Uterus (tissue), 2 donors: ENCODE results near the gene HRK.

ENCODE experiments used
- POLR2A ChIP-seq, 2 donors: fragments of 450-650 bp; IDR thresholded peaks; one replicate each; pipeline ENCODE4 v1.6.1; 2016; ENCODE audit warnings: antibody characterized with exemption in 2 of 2, mild to moderate bottlenecking in 1 of 2, moderate library complexity in 1 of 2
- TF ChIP-seq, protein P1 (sequence below), 4 experiments: fragments of 200-600 bp in 2 of 4; fragments of 450-650 bp in 2 of 4; sonication (generic) in 2 of 4; IDR thresholded peaks; one replicate each; pipeline ENCODE4 v1.5.1; 2016 to 2019; ENCODE audit warnings: antibody characterized with exemption in 4 of 4, mild to moderate bottlenecking in 2 of 4, moderate library complexity in 1 of 4

DNA sequence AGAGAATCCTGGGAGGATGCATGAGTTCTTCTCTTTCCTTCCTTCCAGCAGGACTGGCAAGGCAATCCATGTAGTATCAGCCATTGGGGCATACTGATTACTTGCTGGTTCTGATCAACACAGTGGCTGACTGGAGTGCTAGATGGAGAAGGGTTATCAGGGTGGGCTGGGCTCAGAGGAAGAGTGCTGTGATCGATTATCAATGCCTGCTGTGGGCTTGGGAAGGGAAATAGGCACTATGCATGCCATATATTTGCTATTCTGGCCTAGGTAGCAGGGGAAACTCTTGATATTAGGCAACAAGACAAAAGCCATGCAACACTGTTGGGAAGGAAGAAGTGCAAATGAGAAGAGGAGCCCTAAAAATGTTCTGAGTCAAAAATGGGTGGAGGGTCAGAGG lies 45.8 kb downstream of the HRK start:
- no peak for TF ChIP-seq POLR2A (IDR thresholded peaks at IDR 0.05)
- TF ChIP-seq, protein P1, sequence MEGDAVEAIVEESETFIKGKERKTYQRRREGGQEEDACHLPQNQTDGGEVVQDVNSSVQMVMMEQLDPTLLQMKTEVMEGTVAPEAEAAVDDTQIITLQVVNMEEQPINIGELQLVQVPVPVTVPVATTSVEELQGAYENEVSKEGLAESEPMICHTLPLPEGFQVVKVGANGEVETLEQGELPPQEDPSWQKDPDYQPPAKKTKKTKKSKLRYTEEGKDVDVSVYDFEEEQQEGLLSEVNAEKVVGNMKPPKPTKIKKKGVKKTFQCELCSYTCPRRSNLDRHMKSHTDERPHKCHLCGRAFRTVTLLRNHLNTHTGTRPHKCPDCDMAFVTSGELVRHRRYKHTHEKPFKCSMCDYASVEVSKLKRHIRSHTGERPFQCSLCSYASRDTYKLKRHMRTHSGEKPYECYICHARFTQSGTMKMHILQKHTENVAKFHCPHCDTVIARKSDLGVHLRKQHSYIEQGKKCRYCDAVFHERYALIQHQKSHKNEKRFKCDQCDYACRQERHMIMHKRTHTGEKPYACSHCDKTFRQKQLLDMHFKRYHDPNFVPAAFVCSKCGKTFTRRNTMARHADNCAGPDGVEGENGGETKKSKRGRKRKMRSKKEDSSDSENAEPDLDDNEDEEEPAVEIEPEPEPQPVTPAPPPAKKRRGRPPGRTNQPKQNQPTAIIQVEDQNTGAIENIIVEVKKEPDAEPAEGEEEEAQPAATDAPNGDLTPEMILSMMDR (IDR thresholded peaks at IDR 0.05) = no peak
